DLD1 (cell line): Measurements from ENCODE around the gene CLDN8.

Source experiments
- in situ Hi-C: cut with HindIII; loops from 2 replicates; pipeline ENCODE4 v1.10.0; 2017; ENCODE audit warnings: low sequenced_read_pairs

CLDN8 gene

GRCh38 chr21:30206551-30207251, 9.2 kb downstream of the CLDN8 start:
- in situ Hi-C loops: no loop called here

- in situ Hi-C loops: no loop called here
Measured at GRCh38 chr21:30200000-30200399, 15.9 kb downstream of the CLDN8 start.

GRCh38 chr21:30194701-30195299, 21.1 kb downstream of the CLDN8 start:
- in situ Hi-C loops: no loop called here

GRCh38 chr21:30193201-30193600, 22.7 kb downstream of the CLDN8 start:
- in situ Hi-C loops: no loop called here

- in situ Hi-C loops: no loop called here
Measured at GRCh38 chr21:30190554-30190953, 25.3 kb downstream of the CLDN8 start.

GRCh38 chr21:30189773-30190172, 26.1 kb downstream of the CLDN8 start:
- in situ Hi-C loops: no loop called here

- in situ Hi-C loops: no loop called here
Measured at GRCh38 chr21:30186242-30186641, 29.7 kb downstream of the CLDN8 start.

GRCh38 chr21:30168086-30168485, 47.8 kb downstream of the CLDN8 start:
- in situ Hi-C loops: no loop called here

GRCh38 chr21:30166705-30167104, 49.2 kb downstream of the CLDN8 start, which contains the start of gene CLDN17:
Gene CLDN17 (minus strand): TSS chr21:30166805. CDS start chr21:30166617, 188 bp downstream.
- in situ Hi-C loops: no loop called here

- in situ Hi-C loops: no loop called here
Measured at GRCh38 chr21:30166171-30166570, 49.7 kb downstream of the CLDN8 start.

- in situ Hi-C loops: no loop called here
Measured at GRCh38 chr21:30164796-30165195, 51.1 kb downstream of the CLDN8 start.
